IPS DF 4.7 (cell line): ENCODE measurements around the gene SRPK2.
"Not testable (repeated sequence)": the region's sequence is repeated elsewhere in the genome, so short reads cannot be mapped to it uniquely, and the experiment has no call there.

Experiments used
- DNase-seq: peaks from one replicate; pipeline ENCODE4 v3.0.0-alpha.2; 2013; ENCODE audit warnings: low spot score; ENCODE audit errors: extremely low read depth

The SRPK2 gene

DNA sequence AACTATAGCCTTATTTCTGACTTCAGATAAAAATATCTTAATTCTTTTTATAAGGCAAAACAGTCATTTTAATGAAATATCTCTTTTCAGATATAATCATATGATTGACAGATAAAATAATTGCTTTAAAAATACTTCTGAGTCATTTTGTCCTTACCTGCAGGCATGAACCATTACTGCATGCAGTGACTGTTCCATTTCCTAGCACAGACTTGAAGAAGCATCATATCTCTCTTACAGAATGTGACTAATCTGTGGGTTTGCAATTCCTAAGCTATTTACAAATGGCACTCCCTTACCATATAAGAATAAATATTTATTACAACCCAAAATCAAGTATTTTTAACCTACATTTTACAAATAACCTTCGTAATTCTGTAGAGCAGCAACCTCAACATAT lies 120.7 kb downstream of the SRPK2 start:
- no peak for DNase-seq

DNA sequence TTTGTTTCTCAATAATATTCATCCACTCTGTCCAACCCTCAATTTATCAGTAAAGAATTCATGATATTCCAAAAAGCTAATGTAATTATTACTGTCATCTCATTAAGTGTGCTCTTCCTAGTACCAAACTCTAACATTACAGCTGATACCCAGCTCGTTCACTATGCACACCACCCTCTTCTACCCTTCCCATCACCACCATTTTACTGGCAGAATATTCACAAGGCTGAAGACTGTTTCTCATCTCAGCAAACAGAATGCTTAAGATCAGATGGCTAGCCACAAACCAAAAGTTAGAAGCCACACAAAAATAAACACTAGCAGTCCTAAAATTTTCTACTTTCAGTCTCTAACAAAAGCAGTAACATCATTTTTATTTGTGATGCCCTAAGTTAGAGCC lies 121.5 kb downstream of the SRPK2 start:
- no peak for DNase-seq

DNA sequence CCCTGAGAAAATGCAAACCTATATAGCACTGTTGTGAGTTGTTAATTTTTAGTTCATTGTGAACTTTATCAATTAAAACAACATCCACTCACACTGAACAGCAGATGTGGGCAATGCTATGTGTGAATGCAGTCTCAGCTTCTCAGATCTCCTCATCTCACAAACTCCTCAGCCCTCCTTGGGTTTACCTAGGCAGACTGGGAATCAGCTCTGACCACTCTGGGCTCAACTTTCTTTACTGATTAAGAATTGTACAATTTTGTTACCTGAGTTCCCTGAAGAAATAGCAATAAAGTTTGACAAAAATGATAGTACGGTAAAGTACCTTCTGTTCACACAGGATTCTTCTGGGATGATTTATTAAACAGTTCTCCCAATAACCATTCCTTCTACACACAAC lies 124.0 kb downstream of the SRPK2 start:
- no peak for DNase-seq

DNA sequence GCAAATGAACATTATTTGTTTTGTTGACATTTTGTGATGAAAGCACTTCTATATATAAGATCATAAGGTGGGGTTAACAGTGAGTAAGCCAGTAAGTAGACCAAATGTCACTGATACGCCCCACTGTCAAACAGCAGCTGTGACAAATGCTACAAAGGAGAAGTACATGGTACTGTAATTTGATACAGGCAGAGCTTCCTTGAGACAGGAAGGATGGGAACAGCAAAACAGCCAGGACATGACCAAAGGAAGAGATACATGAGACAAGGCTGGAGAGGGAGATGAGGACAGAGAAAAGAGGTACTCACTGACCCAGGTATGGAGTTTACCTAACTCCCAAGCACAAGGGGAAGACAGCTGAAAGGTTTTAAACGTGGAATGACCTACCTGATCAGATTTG lies 127.0 kb downstream of the SRPK2 start:
- no peak for DNase-seq

DNA sequence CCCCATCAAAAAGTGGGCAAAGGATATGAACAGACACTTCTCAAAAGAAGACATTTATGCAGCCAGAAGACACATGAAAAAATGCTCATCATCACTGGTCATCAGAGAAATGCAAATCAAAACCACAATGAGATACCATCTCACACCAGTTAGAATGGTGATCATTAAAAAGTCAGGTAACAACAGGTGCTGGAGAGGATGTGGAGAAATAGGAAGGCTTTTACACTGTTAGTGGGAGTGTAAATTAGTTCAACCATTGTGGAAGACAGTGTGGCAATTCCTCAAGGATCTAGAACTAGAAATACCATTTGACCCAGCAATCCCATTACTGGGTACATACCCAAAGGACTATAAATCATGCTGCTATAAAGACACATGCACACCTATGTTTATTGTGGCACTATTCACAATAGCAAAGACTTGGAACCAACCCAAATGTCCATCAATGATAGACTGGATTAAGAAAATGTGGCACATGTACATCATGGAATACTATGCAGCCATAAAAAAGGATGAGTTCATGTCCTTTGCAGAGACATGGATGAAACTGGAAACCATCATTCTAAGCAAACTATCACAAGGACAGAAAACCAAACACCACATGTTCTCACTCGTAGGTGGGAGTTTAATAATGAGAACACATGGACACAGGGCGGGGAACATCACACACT lies 128.4 kb downstream of the SRPK2 start:
- DNase-seq, result not testable (repeated sequence)

DNA sequence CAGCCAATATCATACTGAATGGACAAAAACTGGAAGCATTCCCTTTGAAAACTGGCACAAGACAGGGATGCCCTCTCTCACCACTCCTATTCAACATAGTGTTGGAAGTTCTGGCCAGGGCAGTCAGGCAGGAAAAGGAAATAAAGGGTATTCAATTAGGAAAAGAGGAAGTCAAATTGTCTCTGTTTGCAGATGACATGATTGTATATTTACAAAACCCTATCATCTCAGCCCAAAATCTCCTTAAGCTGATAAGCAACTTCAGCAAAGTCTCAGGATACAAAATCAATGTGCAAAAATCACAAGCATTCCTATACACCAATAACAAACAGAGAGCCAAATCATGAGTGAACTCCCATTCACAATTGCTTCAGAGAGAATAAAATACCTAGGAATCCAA lies 129.8 kb downstream of the SRPK2 start:
- DNase-seq, result not testable (repeated sequence)

DNA sequence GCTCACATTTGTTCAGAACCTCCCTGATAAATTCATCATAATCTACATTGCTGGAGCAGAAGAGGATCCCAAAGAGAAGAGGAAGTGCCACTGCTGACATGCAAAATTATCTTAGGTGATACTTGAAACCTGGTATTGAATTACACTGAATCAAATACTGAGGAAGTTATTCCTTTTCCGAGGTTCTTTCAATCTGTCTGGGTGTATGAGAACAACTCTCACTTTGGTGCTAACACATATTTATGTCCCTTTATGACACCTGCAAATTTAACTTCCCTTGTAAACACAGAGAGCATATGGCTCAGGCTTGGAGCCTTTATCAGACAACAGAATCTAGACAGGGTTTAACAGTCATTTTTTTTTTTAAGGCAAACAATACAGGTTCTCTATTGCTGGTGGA lies 131.4 kb downstream of the SRPK2 start:
- DNase-seq, result no peak

DNA sequence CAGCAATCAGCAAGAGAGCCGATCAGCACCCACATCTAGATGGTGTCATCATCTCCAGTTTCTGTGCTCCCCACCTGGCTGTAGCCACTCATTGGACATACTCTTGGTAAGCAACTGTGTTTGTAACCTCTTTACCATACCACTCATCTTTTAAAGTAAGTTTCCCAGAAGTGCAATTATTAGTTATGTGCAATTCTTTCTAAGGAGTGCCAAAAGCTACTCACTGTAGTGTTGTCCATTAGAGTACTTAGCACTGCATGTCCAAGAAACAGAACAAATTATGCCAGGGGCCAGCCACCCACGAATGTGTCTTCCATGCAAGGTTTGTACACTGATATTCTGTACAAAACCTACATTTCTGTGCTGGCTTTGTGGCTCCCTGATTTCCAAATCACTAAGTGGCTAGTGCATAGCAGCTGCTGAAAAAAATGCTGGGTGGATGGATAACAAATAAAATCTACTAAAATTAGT lies 131.9 kb downstream of the SRPK2 start:
- DNase-seq, result no peak

DNA sequence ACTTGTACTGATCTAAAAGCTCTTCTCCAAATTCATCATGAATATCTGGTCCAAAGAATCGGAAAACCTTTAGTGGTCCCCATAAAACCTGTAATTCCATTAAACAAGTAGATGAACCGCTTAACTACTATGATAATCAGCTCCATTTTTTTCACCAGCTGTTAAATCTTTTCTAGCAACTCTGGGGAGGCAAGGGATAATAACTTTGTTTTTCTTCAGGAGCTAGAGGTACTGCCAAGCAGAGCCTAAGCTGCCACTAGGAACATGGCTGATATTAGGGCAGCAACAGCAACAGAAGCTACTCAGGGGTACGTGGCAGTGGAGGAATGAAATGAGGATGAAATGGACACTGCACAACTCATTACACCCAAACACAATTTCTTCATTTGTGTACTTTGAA lies 138.0 kb downstream of the SRPK2 start:
- no peak for DNase-seq

DNA sequence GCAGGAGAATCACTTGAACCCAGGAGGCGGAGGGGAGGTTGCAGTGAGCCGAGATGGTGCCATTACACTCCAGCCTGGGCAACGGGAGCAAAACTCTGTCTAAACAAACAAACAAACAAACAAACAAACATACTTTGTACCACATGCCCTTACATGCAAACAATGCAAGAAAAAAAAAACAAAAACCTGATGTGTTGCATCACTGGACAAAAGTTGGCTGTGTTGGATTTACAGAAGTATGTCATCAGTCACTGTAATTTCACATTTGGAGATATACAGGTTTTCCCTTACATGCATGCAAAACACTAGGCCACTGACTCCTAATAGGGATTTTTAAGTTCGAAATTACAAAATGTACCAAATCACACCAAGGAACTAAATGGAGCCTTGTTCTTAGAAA lies 138.5 kb downstream of the SRPK2 start:
- DNase-seq, result no peak

DNA sequence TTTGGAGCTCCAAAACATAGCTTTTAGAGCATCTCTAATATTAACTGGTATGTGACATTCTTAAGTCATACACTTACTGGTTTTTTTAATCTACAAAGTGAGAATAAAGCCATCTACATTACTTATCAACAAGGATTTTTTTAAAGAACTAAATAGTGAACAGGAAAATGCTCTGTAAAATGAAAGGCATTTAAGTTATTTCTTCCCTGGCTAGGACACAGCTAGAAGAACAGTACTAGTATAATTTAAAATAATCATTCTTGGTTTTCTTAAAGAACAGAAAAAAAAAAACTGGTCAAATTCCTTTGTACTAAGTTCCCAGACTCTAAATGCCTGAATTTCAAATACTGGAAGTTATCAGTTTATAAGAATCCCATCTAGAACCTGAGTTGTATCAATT lies 139.5 kb downstream of the SRPK2 start:
- DNase-seq, result no peak

DNA sequence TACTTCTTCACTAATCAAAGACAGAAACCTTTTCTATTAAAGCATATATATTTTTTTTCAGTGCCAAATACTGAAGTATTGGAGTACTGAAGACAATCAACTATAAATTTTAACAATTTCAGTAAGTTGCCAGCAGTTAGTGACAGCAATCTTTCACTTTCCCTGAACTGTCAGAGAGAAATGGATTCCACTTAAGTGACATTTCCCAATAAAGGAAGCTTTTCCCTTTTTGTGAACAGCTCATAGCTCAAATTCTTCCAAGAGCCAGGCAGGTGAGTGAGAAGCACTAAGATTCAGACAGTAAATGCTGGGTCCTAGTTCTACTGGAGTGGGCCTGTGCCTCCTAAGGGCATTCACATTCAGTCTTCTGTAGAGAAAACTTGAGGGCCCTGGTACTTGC lies 142.0 kb downstream of the SRPK2 start:
- no peak for DNase-seq

DNA sequence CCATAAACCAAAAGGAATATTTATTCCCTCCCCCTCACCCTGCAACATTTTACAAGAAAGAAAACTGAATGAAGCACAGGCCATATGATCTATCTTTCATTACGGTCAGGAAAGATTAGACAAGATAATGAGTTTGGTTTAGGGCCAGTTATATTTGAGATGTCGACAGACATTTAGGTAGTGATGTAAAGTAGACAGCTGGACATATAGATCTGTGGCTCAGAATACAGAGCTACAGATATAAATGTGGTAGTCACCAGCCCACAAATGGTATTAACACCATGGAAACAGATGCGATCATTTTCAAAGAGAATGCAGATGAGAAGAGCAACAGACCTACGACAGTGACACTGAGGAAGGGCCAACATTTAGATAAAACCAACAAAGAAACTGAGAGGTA lies 142.5 kb downstream of the SRPK2 start:
- no peak for DNase-seq

DNA sequence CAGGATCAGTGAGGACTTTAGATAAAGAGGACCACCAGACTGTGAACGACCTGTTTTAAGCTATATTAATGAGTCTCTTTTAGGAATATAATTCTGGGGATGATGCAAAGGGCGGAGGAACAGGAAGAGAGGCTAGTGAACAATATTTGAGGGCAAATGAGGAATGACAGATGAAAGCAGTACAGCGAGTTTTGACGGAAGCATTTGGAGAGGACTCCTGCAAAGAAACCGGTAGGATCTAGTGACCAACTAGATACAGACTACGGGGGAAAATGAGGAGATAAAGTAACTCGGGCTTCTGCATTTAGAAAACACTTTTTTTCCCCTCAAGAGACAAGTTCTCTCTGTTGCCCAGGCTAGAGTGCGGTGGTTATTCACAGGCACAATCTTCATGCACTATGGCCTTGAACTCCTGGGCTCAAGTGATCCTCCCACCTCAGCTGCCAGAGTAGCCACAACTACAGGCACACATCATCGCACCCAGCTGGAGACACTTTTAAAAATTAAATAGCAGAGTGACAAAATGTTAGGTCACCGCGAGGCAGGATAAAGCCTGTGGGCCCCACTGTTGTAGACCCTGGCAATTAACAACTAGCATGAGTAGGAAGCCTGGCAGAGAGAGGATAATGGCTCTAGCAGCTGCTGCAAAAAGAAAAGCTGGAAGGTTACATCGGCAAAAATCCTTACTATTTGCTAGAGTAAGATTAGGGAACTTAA lies 143.2 kb downstream of the SRPK2 start:
- no peak for DNase-seq

DNA sequence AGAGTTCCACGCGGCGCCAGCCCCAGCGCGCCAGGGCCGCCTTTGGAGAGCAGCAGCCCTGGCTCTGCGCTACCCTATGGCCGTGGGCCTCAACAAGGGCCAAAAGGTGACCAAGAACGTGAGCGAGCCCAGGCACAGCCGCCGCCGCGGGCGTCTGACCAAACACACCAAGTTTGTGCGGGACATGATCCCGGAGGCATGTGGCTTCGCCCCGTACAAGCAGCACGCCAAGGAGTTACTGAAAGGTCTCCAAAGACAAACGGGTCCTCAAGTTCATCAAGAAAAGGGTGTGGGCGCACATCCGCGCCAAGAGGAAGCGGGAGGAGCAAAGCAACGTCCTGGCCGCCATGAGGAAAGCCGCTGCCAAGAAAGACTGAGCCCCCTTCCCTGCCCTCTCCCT lies 144.1 kb downstream of the SRPK2 start:
- DNase-seq, result no peak

DNA sequence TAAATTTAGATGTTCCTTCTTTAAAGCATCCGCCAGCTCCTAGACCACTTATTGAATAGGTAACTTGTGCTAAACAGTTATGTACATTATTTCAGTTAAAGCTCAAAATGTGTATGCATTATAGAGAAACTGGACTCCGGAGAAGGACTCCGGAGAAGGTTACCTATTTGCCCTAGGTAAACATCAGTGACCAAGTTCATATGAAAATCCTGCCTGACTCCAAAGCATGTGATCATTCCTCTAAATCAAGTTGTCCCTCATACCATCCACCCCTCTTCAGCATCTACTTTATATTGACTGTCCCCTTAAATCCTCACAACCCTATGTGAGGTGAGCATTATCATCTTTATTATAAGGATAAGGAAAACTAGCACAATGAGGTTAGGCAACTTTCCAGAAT lies 147.5 kb downstream of the SRPK2 start:
- DNase-seq, result no peak

DNA sequence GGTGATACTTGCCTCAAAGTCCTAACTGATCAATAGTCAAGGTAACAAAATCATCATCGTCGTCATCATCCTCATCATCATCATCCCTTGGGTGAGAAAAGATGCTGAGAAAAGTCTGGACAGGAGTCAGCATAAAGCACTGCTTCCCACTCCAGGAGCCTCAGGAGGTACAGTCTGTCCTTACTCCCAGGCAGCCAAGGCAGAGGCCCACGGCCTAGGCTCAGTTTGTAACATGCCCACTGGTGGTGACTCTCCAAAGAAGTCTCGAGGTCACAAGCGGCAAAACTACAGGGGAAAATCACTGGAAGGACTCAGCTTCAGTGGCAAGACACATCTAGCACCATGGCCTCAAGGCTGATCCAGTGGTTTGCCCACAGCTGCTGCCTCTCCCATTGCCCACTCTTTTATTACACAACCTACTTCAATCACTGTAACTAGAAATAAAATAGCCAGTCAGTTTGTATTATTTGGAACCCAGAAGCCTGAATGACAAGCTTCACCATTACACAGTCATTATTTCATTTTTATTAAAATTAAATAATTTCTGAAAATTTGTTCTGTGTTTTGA lies 150.4 kb downstream of the SRPK2 start:
- DNase-seq, result no peak

DNA sequence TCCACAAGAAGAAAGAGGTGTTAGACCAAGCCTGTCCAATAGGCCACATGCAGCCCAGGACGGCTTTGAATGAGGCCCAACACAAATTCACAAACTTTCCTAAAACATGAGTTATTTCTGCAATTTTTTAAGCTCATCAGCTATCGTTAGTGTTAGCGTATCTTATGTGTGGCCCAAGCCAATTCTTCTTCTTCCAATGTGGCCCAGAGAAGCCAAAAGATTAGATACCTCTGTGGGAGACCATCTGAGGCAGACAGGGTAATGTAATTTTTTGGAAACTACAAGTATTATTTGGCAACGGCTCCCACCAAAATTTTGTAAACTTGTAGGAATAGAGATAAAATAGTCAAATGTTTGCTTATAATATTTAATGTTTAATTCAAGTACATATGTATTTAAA lies 153.8 kb downstream of the SRPK2 start:
- DNase-seq, result no peak

DNA sequence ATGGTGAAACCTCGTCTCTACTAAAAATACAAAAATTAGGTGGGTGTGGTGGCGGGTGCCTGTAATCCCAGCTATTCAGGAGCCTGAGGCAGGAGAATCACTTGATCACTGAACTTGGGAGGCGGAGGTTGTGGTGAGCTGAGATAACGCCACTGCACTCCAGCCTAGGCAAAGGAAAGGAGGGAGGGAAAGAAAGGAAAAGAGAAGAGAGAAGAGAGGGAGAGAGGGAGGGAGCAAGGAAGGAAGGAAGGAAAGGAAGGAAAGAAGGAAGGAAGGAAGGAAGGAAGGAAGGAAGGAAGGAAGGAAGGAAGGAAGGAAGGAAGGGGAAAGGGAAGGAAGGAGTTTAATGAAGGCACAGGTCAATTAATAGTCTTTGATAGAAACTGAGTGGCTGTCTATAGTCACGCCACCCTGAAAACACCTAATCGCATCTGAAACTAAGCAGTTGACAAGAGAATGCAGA lies 155.9 kb downstream of the SRPK2 start:
- DNase-seq, result not testable (repeated sequence)

DNA sequence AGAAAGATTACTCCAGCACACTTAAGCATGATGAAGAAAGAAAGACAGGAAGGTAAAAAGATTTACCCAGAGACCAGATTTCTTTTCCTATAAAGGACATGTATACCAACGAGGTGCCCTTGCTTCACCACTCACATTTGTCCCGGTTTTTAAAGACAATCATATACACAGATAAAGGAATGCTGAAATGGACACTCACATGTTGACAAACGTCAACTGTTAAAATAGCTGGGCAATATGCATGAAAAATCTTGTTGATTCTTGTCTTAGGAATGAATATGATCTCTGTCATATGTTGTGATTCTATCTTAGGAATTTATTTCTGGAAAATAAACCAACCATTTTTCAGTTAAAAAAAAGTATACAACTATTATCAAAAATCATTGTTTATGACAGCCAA lies 158.2 kb downstream of the SRPK2 start:
- DNase-seq, result no peak

DNA sequence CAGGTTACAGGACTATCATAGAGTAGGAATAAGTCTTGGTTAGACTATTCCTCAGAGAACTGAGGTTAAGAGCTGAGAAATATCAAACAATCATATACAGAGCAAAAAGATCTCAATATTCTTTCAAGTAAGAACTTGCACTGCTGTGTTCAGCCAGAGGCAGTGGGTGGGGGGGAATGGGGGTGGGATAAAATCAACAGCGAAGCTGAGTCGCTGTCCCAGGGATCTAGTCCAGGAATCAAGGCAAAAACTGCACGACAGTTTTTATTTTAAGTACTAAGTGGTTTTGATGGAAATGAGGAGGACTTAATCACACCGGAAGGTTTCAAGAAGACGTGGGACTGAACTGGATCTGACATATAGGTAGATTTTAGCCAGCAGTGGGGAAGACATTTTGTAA lies 159.1 kb downstream of the SRPK2 start:
- no peak for DNase-seq

DNA sequence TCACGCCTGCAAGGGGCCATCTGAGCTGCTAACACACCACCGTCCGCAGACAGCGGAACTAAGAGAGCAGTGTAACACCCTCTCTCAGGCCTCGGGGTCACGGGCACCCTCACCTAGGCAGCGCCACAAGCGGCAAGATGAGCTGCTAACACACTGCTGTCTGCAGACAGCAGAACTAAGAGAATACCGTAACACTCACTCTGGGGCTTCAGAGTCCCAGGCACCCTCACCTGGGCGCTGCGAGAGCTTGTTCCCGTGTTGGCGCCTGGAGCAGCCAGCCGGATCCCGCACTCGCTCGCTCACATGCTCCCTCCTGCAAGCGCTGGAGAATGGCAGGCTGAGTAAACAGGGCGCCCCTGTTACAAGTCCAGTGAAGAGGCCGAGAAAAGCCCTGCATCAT lies 160.2 kb downstream of the SRPK2 start:
- DNase-seq, result peak; percentile 53

DNA sequence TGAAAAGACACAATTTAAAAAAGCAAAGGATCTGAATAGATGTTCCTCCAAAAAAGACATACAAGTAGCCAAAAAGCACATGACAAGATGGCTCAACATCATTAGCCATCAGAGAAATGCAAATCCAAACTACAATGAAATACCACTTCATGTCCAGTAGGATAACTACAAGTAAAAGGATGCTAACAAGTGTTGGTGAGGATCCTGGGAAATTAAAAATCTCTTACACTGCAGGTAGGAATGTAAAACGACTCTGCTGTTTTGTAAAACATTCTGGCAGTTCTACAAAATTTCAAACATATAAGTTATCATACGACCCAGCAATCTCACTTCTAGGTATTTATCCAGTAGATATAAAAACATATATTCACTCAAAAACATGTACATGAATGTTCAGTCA lies 161.3 kb downstream of the SRPK2 start:
- no peak for DNase-seq
